ENCODE measurements around the gene DICER1. TPM values are rescaled to one million over a fixed set of nuclear protein-coding genes. Genes with fewer than 3 reads are reported as not detected.

Gene DICER1
- total RNA-seq, 1 donor from 2014 or later, result 70.0 TPM

DNA sequence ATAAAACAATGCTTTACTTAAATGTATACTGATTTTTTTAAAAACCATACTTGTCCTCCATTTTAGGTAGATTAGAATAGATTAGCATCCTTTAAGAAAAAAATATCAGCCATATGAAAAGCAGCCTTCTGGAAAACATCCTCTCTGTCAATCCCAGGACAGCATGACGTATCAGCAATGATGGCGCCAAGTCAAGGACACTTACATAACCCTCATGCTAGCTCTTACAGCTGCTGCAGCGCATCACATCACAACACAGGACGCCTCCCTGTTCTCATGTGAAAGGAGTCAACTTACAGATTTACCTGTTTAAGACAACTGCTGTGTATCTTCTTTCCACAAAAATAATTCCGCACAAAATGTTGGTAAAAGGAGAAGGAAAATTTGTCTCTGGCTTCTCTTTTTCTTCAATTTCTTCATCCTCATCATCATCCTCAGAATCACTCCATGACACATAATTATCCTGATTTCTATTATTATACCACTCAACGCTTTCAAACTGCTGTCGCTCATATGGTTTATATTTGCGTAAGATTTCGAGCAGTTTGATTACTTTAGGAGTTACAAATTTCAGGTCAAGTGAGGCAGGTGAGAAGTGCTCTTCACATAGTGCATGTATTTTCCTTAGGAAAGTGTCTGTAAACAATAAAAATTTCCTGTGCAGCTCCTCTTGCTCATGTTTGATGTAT lies 33.3 kb downstream of the DICER1 start:
- H3K36me3 ChIP-seq, result no peaks in the 10 kb centered on the region
- peaks cover 60% of the 10 kb centered on the region for H3K4me1 Mint-ChIP-seq
- no peaks in the 10 kb centered on the region for H3K9me3 ChIP-seq (ENCODE audit: low read depth)
- peaks cover 6% of the 10 kb centered on the region for H4K20me1 ChIP-seq (ENCODE audit: low read depth)
- no peak overlapping the region for H3K4me2 ChIP-seq
- no peak overlapping the region for H3K27ac Mint-ChIP-seq
- H3K27ac ChIP-seq, result no peak overlapping the region
- no peaks in the 10 kb centered on the region for H3K27me3 ChIP-seq
- no peak overlapping the region for H3K4me3 ChIP-seq
- H3K4me1 ChIP-seq, result peaks cover 42% of the 10 kb centered on the region
- H3K4me3 Mint-ChIP-seq, result no peak overlapping the region
- DNase-seq (ENCODE audit: low spot score), result no peak
- H3F3A ChIP-seq (ENCODE audit: low read depth), result peaks cover 15% of the 10 kb centered on the region
- TF ChIP-seq, protein P1, sequence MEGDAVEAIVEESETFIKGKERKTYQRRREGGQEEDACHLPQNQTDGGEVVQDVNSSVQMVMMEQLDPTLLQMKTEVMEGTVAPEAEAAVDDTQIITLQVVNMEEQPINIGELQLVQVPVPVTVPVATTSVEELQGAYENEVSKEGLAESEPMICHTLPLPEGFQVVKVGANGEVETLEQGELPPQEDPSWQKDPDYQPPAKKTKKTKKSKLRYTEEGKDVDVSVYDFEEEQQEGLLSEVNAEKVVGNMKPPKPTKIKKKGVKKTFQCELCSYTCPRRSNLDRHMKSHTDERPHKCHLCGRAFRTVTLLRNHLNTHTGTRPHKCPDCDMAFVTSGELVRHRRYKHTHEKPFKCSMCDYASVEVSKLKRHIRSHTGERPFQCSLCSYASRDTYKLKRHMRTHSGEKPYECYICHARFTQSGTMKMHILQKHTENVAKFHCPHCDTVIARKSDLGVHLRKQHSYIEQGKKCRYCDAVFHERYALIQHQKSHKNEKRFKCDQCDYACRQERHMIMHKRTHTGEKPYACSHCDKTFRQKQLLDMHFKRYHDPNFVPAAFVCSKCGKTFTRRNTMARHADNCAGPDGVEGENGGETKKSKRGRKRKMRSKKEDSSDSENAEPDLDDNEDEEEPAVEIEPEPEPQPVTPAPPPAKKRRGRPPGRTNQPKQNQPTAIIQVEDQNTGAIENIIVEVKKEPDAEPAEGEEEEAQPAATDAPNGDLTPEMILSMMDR (IDR thresholded peaks at IDR 0.05), result no peak
- no peak for TF ChIP-seq EZH2phosphoT487 (IDR thresholded peaks at IDR 0.05)
- no peak for TF ChIP-seq EZH2 (IDR thresholded peaks at IDR 0.05)
- peaks cover 30% of the 10 kb centered on the region for H3K36me3 Mint-ChIP-seq
- H3K9me3 Mint-ChIP-seq, result no peaks in the 10 kb centered on the region
- no peak overlapping the region for H3K9ac ChIP-seq
- H3K27me3 Mint-ChIP-seq (ENCODE audit: insufficient read depth, low read depth), result peaks cover 2% of the 10 kb centered on the region
- no peak overlapping the region for H2AFZ ChIP-seq (replicated peaks)
- peaks cover 11% of the 10 kb centered on the region for H3K79me2 ChIP-seq (ENCODE audit: low read depth)

DNA sequence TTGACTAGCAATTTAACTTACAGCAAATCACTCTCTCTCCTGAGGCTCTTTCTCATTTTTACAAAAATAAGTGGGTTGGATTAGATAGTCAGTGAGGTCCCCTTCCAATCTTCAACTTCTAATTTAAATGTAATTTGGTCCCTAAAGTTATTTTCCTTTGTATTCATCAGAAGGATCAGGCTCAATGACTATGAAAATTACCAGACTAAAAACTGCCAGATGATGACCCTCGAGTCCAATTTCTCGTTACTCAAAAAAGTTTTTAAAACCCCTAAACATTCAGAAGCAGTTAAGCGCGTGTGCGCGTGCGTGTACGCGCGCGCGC lies 34.7 kb downstream of the DICER1 start:
- Histone ChIP-seq H3K27ac (no peak overlapping the region), H3K9ac (no peak overlapping the region), H4K20me1 (ENCODE audit: low read depth) (peaks cover 5% of the 10 kb centered on the region), H3K79me2 (ENCODE audit: low read depth) (peaks cover 11% of the 10 kb centered on the region), H3K36me3 (no peaks in the 10 kb centered on the region), H3F3A (ENCODE audit: low read depth) (peaks cover 15% of the 10 kb centered on the region), H3K27me3 (no peaks in the 10 kb centered on the region), H3K9me3 (ENCODE audit: low read depth) (no peaks in the 10 kb centered on the region), H3K4me2 (no peak overlapping the region), H2AFZ (replicated peaks) (no peak overlapping the region), H3K4me1 (peaks cover 51% of the 10 kb centered on the region), H3K4me3 (no peak overlapping the region)
- no peak for DNase-seq (ENCODE audit: low spot score)
- no peak overlapping the region for H3K27ac Mint-ChIP-seq
- no peaks in the 10 kb centered on the region for H3K9me3 Mint-ChIP-seq
- H3K36me3 Mint-ChIP-seq, result peaks cover 33% of the 10 kb centered on the region
- H3K27me3 Mint-ChIP-seq (ENCODE audit: insufficient read depth, low read depth), result peaks cover 2% of the 10 kb centered on the region
- TF ChIP-seq EZH2phosphoT487 (IDR thresholded peaks at IDR 0.05) (no peak), EZH2 (IDR thresholded peaks at IDR 0.05) (no peak)
- TF ChIP-seq, protein P1 (IDR thresholded peaks at IDR 0.05), result no peak
- peaks cover 59% of the 10 kb centered on the region for H3K4me1 Mint-ChIP-seq
- no peak overlapping the region for H3K4me3 Mint-ChIP-seq

DNA sequence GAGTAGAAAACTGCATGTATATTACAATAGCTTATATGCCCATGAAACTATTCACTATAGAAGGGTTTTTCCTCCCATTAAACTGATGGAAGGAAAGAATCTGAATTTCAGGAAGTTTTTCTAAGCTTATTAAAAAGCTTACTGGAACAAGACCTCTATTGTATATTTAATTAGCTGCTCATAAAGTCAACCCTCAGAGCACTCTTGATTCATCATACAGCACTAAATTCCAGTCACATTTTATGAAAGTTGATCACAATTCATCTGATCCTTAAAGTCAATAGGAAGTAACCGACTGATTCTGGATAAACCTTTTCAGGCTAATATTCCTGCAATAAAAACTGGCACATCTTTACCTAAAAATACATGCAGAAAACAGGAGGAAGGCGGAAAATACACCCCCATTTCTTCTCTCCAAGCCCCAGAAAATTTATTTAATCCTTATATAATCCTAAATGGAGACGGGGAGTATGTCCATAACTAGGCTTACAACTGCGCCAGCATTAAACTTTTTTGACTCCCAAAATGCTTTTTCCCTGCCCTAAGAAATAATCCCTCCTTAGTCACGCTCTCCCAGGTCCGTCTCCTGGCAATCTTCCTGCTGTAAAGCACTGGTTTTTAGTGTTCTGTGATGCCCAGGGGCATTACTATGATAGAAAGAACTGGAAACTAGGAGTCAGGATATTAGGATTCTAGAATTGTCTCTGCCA lies 35.3 kb downstream of the DICER1 start:
- TF ChIP-seq EZH2phosphoT487 (IDR thresholded peaks at IDR 0.05), result no peak
- TF ChIP-seq EZH2 (IDR thresholded peaks at IDR 0.05), result no peak
- TF ChIP-seq, protein P1 (IDR thresholded peaks at IDR 0.05), result no peak
- no peak for DNase-seq (ENCODE audit: low spot score)
- peaks cover 49% of the 10 kb centered on the region for H3K4me1 ChIP-seq
- no peaks in the 10 kb centered on the region for H3K9me3 ChIP-seq (ENCODE audit: low read depth)
- H3K4me1 Mint-ChIP-seq, result peaks cover 58% of the 10 kb centered on the region
- no peaks in the 10 kb centered on the region for H3K27me3 ChIP-seq
- peaks cover 15% of the 10 kb centered on the region for H3F3A ChIP-seq (ENCODE audit: low read depth)
- H4K20me1 ChIP-seq (ENCODE audit: low read depth), result peaks cover 5% of the 10 kb centered on the region
- H3K9me3 Mint-ChIP-seq, result no peaks in the 10 kb centered on the region
- H2AFZ ChIP-seq (replicated peaks), result no peak overlapping the region
- H3K4me3 ChIP-seq, result no peak overlapping the region
- H3K27ac Mint-ChIP-seq, result no peak overlapping the region
- H3K9ac ChIP-seq, result no peak overlapping the region
- peaks cover 2% of the 10 kb centered on the region for H3K27me3 Mint-ChIP-seq (ENCODE audit: insufficient read depth, low read depth)
- H3K36me3 ChIP-seq, result peaks cover 2% of the 10 kb centered on the region
- peaks cover 34% of the 10 kb centered on the region for H3K36me3 Mint-ChIP-seq
- peaks cover 11% of the 10 kb centered on the region for H3K79me2 ChIP-seq (ENCODE audit: low read depth)
- no peak overlapping the region for H3K27ac ChIP-seq
- H3K4me2 ChIP-seq, result no peak overlapping the region
- H3K4me3 Mint-ChIP-seq, result no peak overlapping the region

All from neural progenitor cell (in vitro differentiated cells).